Cortex of kidney (tissue), 1 donor: ENCODE results near the gene HIGD1C.
"Not testable (repeated sequence)": the region's sequence is repeated elsewhere in the genome, so short reads cannot be mapped to it uniquely, and the experiment has no call there.

Experiments
- DNase-seq: peaks from one replicate; lab custom pipeline; 2025; lab: John Stamatoyannopoulos, UW

Gene HIGD1C

DNA sequence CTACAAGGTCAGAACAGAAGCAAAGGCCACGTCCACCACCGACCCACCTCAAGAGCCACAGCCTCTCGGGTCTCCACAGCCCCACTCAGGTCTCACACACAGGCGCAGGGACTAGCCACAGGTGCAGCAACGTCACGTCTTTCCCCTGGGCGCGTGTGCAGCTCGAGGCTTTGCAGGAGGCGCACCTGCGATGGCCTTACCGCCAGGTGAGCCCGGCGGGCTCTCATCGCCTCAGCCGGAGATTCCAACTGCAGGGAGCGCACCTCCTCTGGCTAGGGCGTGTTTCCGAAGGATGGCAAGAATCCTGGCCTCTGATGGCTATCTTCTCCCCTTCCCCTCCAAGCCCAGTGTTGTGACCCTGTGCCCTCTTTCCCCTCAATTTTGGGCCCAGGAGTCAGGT lies at the start of gene HIGD1C:
Gene HIGD1C, plus strand, starts transcription at position 35 of the 400 bp plus-strand sequence. CDS start 1,455 bp downstream, outside the sequence.
- DNase-seq: no peak

- not testable (repeated sequence) for DNase-seq
These were observed 43.9 kb upstream of the HIGD1C start for GRCh38 chr12:50908479-50908878.

GRCh38 chr12:50912361-50912760 lies 40.0 kb upstream of the HIGD1C start:
- DNase-seq: not testable (repeated sequence)

DNA sequence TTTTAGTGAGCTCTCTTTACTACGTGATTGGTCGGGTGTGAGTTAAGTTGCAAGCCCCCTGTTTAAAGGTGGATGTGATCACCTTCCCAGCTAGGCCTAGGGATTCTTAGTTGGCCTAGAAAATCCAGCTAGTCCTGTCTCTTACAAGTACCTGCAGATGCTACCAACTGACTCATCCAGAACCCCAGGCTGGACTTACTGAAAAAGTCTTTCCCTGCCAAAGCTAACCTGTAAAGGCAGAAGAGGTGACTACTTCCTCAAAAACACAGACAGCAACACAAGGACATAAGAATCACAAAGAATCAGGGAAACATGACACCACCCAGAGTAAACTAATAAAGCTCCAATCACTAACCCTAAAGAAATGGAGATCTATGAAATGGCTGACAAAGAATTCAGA lies 39.1 kb upstream of the HIGD1C start:
- DNase-seq: no peak

DNA sequence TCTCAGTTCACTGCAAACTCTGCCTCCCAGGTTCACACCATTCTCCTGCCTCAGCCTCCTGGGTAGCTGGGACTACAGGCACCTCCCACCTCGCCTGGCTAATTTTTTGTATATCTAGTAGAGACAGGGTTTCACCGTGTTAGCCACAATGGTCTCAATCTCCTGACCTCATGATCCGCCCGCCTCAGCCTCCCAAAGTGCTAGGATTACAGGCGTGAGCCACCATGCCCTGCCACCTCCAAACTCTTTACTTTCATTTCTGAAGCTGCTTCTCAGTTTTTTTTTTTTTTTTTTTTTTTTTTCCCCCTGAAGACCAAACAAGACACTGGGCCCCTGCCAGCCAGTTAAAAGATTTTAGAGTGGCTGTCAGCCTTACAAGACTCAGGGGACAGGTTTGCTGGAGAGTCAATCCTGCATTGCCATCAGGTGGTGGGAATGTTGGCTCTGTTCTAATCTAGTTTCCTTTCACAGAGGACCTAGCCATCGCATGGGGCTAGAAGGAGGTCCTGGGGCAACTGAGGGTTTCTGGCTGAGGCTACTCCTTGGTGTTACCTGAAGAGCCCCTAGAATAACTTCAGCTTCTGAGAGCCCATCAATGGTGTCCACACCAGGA lies 37.4 kb upstream of the HIGD1C start:
- DNase-seq: no peak

GRCh38 chr12:50916292-50916691 lies 36.1 kb upstream of the HIGD1C start:
- DNase-seq: no peak

DNA sequence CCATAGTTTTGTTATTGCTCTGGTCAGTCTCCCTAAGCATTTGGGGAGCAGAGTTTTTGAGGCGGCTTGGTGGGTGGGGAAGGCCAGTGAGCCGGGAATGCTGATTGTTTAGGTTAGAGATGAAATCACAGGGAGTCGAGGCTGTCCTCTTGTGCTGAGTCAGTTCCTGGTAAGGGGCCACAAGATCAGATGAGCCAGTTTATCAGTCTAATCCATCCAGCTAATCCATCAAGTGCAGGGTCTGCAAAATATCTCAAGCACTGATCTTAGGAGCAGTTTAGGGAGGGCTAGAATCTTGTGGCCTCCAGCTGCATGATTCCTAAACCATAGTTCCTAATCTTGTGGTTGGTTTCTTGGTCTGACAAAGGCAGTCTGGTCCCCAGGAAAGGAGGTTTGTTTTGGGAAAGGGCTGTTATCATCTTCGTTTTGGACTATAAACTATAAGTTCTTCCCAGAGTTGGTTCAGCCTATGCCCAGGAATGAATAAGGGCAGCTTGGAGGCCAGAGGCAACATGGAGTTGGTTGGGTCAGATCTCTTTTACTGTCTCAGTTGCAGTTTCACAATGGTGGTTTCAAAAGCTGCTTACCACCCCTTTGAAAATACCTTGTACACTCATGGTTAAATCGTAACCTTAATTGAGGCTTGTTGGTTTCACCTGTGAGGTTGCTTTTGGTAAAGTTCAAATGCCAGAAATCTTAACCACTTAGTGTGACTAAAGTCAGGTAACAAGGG lies 33.6 kb upstream of the HIGD1C start:
- no peak for DNase-seq

DNA sequence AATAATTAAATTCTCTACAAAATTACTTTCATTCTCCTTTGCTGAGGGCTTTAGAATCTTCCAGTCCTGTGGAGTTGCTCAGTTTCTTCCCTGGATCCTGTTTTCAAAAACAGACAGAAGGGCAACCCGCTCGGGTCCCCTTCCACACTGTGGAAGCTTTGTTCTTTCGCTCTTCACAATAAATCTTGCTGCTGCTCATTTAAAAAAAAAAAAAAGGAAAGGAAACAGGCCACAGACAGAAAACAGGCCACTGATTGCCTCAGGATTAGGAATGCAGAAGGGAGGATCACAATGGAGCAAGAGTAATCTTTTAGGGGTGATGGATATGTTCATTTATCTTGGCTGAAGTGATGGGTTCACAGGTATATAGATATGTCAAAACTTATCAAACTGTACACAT lies 29.5 kb upstream of the HIGD1C start:
- DNase-seq: no peak

DNA sequence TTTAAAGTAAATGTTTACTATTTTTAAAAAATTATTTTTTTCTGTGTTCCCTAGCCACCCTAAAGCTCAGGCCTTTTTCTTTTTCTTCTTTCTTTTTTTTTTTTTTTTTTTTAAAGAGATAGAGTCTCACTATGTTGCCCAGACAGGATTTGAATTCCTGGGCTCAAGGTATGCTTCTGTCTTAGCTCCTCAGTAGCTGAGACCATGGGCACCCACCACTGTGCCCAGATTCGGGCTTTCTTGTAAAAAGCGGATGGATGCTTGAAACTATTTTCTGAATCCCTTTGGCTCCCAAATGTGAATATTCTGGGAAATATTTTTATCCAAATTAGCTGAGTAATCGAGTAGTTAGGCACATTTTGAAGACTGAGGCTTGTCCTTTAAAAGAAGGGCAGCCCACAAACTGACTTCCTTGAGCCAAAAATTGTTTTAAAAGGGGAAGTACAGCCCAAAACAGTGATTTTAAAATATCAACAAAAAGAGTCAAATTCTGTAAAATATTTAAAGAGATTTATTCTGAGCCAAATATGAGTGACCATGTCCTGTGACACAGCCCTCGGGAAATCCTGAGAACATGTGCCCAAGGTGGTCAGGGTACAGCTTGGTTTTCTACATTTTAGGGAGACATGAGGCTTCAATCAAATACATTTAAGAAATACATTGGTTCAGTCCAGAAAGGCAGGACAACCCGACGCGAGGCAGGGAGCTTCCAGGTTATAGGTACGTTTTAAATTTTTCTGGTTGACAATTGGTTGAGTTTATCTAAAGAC lies 28.8 kb upstream of the HIGD1C start:
- no peak for DNase-seq

DNA sequence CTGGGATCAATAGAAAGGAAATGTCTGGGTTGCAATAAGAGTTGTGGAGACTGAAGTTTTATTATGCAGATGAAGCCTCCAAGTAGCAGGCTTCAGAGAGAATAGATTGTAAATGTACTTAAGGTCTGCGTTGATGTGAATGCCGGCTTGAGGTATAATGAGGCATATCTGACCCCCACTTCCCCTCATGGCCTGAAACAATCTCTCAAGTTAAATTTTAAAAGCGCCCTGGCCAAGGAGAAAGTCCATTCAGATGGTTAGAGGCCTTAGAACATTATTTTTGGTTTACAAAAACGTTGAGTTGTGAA lies 28.3 kb upstream of the HIGD1C start:
- no peak for DNase-seq

DNA sequence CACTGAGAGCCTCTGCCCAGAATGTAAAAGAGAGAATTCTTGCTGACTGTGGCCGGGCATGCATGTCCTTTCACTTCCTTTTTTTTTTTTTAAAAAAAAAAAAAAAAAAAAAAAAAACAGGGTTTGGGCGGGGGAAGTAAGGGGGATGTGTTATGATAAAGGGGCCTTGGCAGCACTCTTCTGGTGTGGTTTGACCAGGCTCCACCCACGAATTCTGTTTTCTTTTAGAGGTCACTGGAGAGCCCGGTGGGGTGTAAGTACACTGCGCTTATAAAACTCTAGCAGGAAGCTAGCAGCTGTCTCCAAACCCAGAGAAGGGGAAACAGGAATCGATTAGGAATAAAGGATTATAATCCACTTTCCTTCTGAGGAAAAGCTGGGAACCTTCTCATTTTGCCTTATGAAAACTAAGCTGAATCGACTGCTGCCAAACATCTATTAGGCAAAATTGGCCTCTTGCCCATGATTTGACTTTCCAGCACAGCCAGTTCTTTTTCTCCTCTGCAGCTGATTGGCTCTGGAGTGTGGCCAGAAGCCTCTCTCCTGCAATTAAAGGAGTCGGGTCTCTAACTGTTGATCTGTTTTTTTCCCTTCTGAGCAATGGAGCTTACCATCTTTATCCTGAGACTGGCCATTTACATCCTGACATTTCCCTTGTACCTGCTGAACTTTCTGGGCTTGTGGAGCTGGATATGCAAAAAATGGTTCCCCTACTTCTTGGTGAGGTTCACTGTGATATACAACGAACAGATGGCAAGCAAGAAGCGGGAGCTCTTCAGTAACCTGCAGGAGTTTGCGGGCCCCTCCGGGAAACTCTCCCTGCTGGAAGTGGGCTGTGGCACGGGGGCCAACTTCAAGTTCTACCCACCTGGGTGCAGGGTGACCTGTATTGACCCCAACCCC lies 27.7 kb upstream of the HIGD1C start:
- no peak for DNase-seq

DNA sequence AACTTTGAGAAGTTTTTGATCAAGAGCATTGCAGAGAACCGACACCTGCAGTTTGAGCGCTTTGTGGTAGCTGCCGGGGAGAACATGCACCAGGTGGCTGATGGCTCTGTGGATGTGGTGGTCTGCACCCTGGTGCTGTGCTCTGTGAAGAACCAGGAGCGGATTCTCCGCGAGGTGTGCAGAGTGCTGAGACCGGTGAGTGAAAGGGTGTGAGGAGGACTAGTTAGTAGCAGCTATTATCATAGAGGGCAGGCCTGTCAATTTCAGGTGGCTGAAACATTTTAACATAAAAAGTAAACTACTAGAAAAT lies 27.0 kb upstream of the HIGD1C start:
- no peak for DNase-seq

DNA sequence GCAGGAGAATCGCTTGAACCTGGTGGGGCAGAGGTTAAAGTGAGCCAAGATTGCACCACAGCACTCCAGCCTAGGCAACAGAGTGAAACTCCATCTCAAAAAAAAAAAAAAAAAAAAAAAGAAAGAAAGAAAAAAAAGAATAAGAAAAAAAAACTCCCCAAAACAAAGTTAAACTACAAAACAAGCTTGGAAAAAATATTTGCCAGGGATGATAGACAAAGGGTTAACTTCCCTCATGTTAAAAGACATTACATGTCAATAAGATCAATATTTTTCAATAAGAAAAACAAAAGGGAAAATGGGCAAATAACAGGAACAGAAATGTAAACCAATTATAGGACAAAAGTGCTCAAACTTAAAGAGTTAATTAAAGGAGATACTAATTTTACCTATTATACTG lies 26.4 kb upstream of the HIGD1C start:
- DNase-seq: no peak

- no peak for DNase-seq
These were observed 25.9 kb upstream of the HIGD1C start for GRCh38 chr12:50926415-50926814.

DNA sequence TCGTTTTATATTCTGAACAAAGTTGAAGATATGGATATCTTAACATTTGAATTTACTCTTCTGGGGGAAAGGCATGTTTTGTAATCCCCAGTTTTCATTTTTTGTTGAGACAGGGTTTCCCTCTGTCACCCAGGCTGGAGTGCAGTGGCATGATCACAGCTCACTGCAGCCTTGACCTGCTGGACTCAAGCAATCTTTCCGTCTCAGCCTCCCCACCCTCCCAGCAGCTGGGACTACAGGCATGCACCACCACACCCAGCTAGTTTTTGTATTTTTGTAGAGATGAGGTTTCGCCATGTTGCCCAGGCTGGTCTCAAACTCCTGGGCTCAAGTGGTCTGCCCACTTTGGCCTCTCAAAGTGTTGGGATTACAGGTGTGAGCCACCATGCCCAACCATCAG lies 25.4 kb upstream of the HIGD1C start:
- not testable (repeated sequence) for DNase-seq

GRCh38 chr12:50927356-50927755 lies 25.0 kb upstream of the HIGD1C start:
- no peak for DNase-seq

DNA sequence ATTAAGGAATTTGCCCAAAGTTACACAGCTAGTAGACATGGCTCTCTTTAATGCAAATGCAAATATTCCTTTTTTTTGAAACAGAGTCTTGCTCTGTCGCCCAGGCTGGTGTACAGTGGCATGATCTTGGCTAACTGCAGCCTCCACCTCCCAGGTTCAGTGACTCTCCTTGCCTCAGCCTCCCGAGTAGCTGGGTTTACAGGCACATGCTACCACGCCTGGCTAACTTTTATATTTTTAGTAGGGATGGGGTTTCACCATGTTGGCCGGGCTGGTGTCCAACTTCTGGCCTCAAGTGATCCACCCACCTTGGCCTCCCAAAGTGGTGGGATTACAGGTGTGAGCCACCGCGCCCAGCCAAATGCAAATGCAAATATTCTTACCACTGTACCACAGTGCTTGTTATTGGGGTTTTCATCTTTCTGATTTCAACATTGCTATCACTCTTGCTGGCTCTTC lies 24.5 kb upstream of the HIGD1C start:
- DNase-seq: no peak

DNA sequence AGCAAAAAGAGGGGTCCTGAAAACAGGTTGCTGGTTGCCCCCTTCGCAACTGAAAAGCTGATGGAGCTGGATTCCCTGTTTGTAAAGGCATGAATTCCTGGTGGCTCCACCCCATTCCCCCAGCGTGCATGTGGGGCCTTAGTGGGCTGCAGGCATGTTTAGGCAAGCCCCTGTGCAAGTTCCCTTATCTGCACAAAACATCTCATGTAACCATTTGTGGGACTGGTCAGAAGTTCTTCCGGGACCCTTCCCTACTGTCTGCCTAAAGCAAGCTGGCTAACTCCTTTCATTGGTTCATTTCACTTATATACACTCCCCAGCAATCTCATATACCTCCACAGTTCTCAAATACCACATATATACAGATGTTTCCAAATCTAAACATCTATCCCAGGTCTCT lies 24.0 kb upstream of the HIGD1C start:
- no peak for DNase-seq

DNA sequence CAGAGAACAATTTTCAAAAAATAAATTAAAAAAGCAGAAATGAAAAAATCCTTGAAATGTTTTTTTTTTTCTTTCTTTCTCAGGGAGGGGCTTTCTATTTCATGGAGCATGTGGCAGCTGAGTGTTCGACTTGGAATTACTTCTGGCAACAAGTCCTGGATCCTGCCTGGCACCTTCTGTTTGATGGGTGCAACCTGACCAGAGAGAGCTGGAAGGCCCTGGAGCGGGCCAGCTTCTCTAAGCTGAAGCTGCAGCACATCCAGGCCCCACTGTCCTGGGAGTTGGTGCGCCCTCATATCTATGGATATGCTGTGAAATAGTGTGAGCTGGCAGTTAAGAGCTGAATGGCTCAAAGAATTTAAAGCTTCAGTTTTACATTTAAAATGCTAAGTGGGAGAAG lies 22.5 kb upstream of the HIGD1C start:
- DNase-seq: no peak

DNA sequence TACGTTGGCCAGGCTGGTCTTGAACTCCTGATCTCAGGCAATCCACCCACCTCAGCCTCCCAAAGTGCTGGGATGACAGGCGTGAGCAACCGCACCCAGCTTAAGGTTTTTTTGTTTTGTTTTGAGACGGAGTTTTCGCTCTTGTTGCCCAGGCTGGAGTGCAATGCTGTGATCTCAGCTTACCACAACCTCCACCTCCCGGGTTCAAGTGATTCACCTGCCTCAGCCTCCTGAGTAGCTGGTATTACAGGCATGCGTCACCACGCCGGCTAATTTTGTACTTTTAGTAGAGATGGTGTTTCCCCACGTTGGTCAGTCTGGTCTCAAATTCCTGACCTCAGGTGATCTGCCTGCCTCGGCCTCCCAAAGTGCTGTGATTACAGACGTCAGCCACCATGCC lies 21.9 kb upstream of the HIGD1C start:
- not testable (repeated sequence) for DNase-seq

DNA sequence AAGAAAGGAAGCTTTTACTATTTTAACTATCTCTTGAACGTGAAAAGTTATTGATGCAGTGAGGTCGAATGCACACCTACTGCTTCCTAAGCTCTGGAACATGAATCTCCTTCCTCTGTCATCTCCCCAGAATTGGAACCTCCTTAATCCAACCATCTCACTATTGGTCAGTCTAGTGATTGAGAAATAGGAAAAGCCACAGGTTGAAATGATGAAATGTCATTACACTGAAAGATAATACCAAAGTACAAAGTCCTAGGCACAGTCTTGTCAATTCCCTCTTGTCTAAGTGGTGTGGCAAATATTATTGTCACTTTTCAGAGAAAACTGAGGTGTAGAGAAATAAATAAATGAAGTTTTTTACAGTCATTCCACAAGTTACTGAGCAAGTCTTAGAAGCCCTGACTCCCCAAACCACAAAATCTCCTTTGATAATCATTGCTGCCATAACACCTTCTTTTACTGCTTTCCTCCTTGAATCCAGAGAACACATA lies 19.5 kb upstream of the HIGD1C start:
- no peak for DNase-seq

- no peak for DNase-seq
These were observed 18.8 kb upstream of the HIGD1C start for GRCh38 chr12:50933459-50934124.
